ENCODE measurements around the gene DPF1. TPM values are rescaled to one million over a fixed set of nuclear protein-coding genes. Genes with fewer than 3 reads are reported as not detected.
A peak's percentile ranks its signal among the peaks of the same experiment; 100 is the strongest.

Gene DPF1
- total and polyA plus RNA-seq, 8 donors: 0.19 to 0.37 (median 0.26) TPM; not detected in 5

DNA sequence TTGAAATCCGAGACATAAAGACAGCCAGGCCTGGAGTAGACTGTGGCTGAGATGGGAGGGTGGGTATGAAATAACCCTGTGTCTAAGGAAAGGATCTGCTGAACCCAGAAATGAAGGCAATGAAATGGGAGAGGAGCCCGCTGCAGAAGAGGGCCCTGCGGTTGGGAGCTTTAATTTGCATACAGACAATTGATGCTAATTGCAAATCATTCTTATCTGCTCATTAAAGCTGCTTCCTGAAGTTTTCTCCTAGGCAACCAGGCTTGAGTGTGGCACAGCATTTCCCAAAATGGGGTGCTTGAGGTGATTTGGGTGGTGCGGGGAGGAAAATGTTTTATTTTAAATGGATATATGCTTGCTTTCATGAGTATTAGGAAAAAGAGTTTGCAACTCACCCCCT lies 55.4 kb downstream of the DPF1 start:
- Histone ChIP-seq H3K4me3 (no peak overlapping the region), H3K36me3 (peaks cover 0 to 24% (median 4%) of the 10 kb centered on the region in 3 donors), H3K9me3 (no peaks in the 10 kb centered on the region), H3K27me3 (no peaks in the 10 kb centered on the region), H3K27ac (no peak overlapping the region), H3K4me1 (no peaks in the 10 kb centered on the region)
- ATAC-seq (no peak), FAIRE-seq (no peak), DNase-seq (no peak)
- TF ChIP-seq, protein P1, sequence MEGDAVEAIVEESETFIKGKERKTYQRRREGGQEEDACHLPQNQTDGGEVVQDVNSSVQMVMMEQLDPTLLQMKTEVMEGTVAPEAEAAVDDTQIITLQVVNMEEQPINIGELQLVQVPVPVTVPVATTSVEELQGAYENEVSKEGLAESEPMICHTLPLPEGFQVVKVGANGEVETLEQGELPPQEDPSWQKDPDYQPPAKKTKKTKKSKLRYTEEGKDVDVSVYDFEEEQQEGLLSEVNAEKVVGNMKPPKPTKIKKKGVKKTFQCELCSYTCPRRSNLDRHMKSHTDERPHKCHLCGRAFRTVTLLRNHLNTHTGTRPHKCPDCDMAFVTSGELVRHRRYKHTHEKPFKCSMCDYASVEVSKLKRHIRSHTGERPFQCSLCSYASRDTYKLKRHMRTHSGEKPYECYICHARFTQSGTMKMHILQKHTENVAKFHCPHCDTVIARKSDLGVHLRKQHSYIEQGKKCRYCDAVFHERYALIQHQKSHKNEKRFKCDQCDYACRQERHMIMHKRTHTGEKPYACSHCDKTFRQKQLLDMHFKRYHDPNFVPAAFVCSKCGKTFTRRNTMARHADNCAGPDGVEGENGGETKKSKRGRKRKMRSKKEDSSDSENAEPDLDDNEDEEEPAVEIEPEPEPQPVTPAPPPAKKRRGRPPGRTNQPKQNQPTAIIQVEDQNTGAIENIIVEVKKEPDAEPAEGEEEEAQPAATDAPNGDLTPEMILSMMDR (IDR thresholded peaks at IDR 0.05): no peak
- WGBS, 2 donors: 93 to 98% methylated on average over 4 of the region's 4 CpGs
- intact Hi-C loops (cut with DNase I): no loop called here

DNA sequence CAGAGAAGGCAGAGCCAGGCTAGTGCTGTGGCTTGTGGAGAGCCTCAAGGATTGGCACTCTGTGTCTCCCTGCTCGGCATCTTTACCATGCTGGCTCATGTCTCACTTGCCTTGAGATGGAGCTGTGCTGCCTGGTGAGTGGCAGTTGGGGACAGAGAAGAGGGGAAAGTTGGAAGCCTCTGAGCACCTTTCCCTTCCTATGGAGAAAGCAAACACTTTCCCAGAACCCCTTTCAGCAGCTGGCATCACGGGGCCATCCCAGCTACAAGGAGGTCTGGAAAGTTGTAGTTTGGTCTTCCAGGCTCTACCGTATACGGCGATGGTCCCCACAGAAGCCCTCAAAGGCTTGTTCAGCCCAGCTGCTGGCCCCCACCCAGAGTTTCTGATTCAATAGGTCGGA lies 58.7 kb downstream of the DPF1 start:
- 94 to 98% methylated on average over 6 of the region's 6 CpGs for WGBS, 2 donors
- Histone ChIP-seq H3K4me3 (no peak overlapping the region), H3K9me3 (no peaks in the 10 kb centered on the region), H3K27me3 (no peaks in the 10 kb centered on the region), H3K27ac (no peak overlapping the region), H3K4me1 (no peaks in the 10 kb centered on the region), H3K36me3 (peaks cover 0 to 39% (median 9%) of the 10 kb centered on the region in 3 donors)
- FAIRE-seq (no peak), ATAC-seq (no peak), DNase-seq (no peak)
- TF ChIP-seq, protein P1 (IDR thresholded peaks at IDR 0.05): no peak
- intact Hi-C loops (cut with DNase I): no loop called here

DNA sequence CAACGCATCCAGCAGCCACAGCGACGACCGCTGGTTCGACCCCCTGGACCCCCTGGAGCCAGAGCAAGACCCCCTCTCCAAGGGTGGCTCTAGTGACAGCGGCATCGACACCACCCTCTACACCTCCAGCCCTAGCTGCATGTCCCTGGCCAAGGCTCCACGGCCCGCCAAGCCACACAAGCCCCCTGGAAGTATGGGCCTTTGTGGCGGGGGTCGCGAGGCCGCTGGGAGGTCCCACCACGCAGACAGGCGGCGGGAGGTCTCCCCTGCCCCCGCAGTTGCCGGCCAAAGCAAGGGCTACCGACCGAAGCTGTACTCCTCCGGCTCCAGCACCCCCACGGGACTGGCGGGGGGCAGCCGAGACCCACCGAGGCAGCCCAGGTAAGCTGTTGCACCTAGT lies 59.5 kb downstream of the DPF1 start:
- Histone ChIP-seq H3K9me3 (no peaks in the 10 kb centered on the region), H3K27ac (no peak overlapping the region), H3K4me3 (no peak overlapping the region), H3K36me3 (peaks cover 0 to 39% (median 9%) of the 10 kb centered on the region in 3 donors), H3K27me3 (no peaks in the 10 kb centered on the region), H3K4me1 (no peaks in the 10 kb centered on the region)
- FAIRE-seq (no peak), ATAC-seq (no peak), DNase-seq (peak in 1 of 6 donors; percentile 46)
- TF ChIP-seq, protein P1 (IDR thresholded peaks at IDR 0.05): no peak
- intact Hi-C loops (cut with DNase I): no loop called here
- WGBS, 2 donors: 93 to 95% methylated on average over 25 of the region's 25 CpGs

DNA sequence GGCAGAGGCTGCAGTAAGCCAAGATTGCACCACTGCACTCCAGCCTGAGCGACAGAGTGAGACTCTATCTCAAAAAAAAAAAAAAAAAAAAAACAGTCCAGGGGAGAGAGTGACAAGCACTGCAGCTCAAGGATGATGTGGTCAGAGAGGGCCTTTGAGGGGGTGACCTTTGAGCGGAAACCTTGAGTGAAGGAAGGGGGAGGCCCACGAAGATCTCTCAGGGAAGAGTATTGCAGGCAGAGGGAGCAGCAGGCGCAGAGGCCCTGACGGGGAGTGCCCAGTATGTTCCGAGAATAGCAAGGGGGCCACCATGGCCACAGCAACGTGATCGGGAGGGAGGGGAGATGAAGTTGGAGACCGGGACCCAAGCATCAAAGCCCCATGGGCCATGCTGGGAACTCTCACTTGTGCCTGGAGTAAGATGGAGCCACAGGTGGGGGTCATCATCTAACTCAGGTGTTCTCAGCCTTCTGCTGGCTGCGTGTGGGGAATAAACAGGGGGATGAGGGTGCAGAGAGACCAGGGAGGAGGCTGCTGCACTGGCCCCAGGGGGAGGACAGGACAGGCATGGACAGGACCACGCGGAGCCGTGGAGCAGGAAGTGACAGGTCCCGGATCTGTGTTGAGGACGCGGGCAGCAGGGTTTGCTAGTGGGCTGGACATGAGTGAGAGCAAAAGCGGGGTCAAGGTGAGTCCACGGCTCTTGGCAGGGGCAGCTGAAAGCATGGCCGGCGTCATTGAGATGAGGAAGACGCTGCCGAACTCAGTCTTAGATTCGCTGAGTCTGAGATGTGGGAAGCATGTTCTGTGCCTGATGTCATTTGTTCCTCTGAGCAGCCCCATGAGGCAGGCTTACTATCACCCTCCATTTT lies 60.4 kb downstream of the DPF1 start:
- Histone ChIP-seq H3K27me3 (no peaks in the 10 kb centered on the region), H3K36me3 (peaks cover 0 to 39% (median 9%) of the 10 kb centered on the region in 3 donors), H3K27ac (no peak overlapping the region), H3K4me3 (no peak overlapping the region), H3K4me1 (no peaks in the 10 kb centered on the region), H3K9me3 (no peaks in the 10 kb centered on the region)
- peak in 1 of 6 donors; percentile 45 for DNase-seq
- 95 to 96% methylated on average over 23 of the region's 23 CpGs for WGBS, 2 donors
- no peak for ATAC-seq
- intact Hi-C loops (cut with DNase I): no loop called here
- TF ChIP-seq, protein P1 (IDR thresholded peaks at IDR 0.05): no peak
- FAIRE-seq: no peak

DNA sequence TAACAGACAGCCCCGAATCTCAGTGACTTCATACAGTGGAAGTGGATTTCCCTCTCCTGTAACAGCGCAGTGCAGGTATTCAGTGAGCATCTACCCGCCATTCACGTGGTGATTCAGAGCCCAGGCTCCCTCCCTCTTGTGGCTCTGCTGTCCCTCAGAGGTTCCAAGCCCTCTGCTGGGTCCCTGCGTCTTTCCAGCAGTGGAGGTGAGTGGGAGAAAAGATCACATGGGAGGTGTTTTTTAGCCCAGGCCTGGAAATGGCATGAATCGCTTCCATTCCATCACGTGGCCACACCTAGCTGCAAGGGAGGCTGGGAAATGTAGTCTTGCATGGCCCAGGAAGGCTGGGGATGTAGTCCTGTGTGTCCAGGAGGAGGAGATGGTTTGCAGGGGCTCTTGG lies 61.4 kb downstream of the DPF1 start:
- DNase-seq (peak in 1 of 6 donors; percentile 4), FAIRE-seq (no peak), ATAC-seq (no peak)
- Histone ChIP-seq H3K4me1 (no peaks in the 10 kb centered on the region), H3K27me3 (no peaks in the 10 kb centered on the region), H3K9me3 (no peaks in the 10 kb centered on the region), H3K27ac (no peak overlapping the region), H3K36me3 (peaks cover 0 to 33% (median 9%) of the 10 kb centered on the region in 3 donors), H3K4me3 (no peak overlapping the region)
- TF ChIP-seq, protein P1 (IDR thresholded peaks at IDR 0.05): no peak
- 98 to 99% methylated on average over 7 of the region's 7 CpGs for WGBS, 2 donors
- intact Hi-C loops (cut with DNase I): no loop called here

All from pancreas (tissue), 10 donors.